ENCODE data around the gene FEM1C.

The FEM1C gene

DNA sequence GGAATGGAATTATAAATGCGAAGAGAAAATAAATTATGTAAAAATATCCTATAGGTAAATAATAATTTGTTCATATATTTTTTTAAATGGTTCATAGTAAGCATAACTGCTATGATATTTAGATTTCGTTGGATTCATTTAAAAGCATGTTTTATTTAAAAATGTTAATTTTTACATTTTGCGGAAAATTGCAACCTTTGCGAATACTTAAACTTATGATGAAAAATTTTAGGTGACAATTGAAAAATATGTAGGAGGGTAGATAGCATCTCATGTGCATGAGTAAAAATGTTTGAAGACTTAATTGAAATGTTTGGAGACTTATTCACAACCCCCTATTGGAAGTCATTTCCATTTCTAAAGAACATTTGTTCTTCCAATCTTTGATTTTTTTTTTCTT, 4.1 kb upstream of the FEM1C start:
- no peak overlapping the region for H3K27ac ChIP-seq
- peaks cover 3% of the 10 kb centered on the region for H3K36me3 ChIP-seq
- TF ChIP-seq, protein P1, sequence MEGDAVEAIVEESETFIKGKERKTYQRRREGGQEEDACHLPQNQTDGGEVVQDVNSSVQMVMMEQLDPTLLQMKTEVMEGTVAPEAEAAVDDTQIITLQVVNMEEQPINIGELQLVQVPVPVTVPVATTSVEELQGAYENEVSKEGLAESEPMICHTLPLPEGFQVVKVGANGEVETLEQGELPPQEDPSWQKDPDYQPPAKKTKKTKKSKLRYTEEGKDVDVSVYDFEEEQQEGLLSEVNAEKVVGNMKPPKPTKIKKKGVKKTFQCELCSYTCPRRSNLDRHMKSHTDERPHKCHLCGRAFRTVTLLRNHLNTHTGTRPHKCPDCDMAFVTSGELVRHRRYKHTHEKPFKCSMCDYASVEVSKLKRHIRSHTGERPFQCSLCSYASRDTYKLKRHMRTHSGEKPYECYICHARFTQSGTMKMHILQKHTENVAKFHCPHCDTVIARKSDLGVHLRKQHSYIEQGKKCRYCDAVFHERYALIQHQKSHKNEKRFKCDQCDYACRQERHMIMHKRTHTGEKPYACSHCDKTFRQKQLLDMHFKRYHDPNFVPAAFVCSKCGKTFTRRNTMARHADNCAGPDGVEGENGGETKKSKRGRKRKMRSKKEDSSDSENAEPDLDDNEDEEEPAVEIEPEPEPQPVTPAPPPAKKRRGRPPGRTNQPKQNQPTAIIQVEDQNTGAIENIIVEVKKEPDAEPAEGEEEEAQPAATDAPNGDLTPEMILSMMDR (IDR thresholded peaks at IDR 0.05; ENCODE audit: low read depth, low read length) = no peak
- H3K4me3 ChIP-seq (ENCODE audit: low read depth, low read length) = no peak overlapping the region
- peaks cover 6% of the 10 kb centered on the region for H3K9me3 ChIP-seq (ENCODE audit: severe bottlenecking)
- no peak for DNase-seq
- no peaks in the 10 kb centered on the region for H3K27me3 ChIP-seq (ENCODE audit: insufficient read depth, low read depth, severe bottlenecking)

GRCh38 chr5:115545351-115545882, 842 bp upstream of the FEM1C start:
- DNase-seq = no peak
- no peak overlapping the region for H3K27ac ChIP-seq
- no peak overlapping the region for H3K4me3 ChIP-seq (ENCODE audit: low read depth, low read length)
- no peaks in the 10 kb centered on the region for H3K27me3 ChIP-seq (ENCODE audit: insufficient read depth, low read depth, severe bottlenecking)
- H3K9me3 ChIP-seq (ENCODE audit: severe bottlenecking) = peaks cover 6% of the 10 kb centered on the region
- peaks cover 30% of the 10 kb centered on the region for H3K36me3 ChIP-seq
- TF ChIP-seq, protein P1 (IDR thresholded peaks at IDR 0.05; ENCODE audit: low read depth, low read length) = no peak

DNA sequence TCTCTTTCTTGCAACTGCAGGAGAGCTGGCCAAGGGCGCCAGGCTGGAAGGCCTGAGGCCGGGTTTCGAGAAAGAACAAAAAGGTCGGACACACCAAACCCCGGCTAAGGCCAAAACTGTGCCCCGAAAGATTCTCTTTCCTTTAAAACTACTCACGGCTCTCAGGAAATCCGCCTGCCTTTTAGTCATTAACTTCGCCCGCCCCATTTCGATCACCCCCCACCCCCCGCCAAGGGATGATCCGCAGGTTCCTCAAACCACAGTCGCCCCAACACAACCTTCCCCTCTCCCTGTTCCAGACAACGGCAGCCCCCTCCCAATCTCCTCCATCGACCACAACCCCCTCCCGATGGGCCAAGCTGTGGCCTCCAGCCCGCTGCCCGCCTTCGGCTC, 536 bp downstream of the FEM1C start:
- peak overlapping the region; percentile 69 for H3K4me3 ChIP-seq (ENCODE audit: low read depth, low read length)
- H3K27ac ChIP-seq = peak overlapping the region; percentile 97
- peaks cover 6% of the 10 kb centered on the region for H3K9me3 ChIP-seq (ENCODE audit: severe bottlenecking)
- H3K36me3 ChIP-seq = peaks cover 43% of the 10 kb centered on the region
- TF ChIP-seq, protein P1 (IDR thresholded peaks at IDR 0.05; ENCODE audit: low read depth, low read length) = no peak
- DNase-seq = peak; percentile 52
- no peaks in the 10 kb centered on the region for H3K27me3 ChIP-seq (ENCODE audit: insufficient read depth, low read depth, severe bottlenecking)

DNA sequence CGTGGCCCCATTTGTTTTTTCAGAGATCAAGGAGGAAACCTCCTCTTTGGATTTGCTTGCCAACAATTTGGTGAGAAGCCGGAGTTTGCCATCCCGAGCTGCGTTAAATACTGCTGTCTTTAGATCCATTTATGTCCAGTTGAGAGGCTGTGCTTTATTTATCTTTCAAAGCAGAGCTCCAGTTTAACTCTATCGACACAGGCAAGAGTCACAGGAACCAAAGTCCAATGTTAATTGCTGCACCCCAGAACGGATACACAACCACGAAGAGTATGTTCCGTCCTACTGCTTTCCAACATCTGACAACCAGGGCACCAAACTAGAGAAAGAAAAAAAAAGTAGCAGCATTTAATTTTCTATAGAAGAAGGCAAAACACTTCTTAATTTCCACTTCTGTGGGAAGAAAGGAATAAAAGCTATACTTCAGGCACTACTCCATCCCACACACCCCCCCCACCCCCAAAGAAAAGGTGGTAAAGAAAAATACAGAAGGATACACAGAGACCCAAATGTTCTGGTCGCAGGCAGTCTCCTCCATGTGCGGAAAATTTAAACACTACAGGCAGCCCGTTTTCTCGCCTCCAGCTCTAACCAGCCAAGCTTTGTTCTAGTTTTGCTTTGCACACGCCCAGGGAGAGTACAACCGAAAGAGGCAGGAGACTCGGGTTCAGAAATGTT, 1.1 kb downstream of the FEM1C start:
- Histone ChIP-seq H3K36me3 (peaks cover 49% of the 10 kb centered on the region), H3K27ac (peak overlapping the region; percentile 97), H3K4me3 (ENCODE audit: low read depth, low read length) (peak overlapping the region; percentile 69), H3K9me3 (ENCODE audit: severe bottlenecking) (peaks cover 6% of the 10 kb centered on the region), H3K27me3 (ENCODE audit: insufficient read depth, low read depth, severe bottlenecking) (no peaks in the 10 kb centered on the region)
- DNase-seq = no peak
- TF ChIP-seq, protein P1 (IDR thresholded peaks at IDR 0.05; ENCODE audit: low read depth, low read length) = no peak

DNA sequence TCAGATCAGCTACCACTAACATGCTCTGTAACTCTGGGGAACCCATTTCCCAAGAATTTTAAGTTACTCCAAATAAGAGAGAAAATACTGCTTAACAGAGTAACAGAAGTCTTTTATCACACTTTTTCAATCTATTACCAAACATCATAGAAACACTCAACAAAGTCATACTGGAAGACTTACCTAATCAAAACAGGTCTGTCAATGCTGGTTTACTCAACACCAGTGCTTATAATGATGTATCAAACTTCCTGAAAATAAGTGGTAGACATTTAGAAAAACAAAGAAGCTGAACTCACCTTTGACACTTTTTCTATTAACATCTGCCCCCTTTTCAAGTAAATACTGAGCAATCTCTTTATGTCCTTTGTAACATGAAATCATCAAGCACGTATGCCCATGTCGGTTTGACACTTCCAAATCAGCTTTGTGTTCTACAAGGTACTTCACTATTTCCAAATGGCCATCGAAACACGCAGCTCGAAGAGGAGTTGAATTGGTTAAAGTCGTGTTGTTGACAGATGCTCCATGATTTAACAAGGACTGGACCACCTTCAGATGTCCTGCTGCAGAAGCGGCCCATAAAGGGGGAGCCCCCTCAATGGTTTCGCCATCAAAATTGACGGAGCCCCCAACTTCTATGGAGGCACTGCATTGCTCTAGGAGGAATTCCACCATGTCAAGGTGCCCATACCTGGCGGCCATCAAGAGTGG, 1.8 kb downstream of the FEM1C start:
- H3K36me3 ChIP-seq = peaks cover 54% of the 10 kb centered on the region
- no peak overlapping the region; the same call in 1 of the 2 replicates for H3K27ac ChIP-seq
- TF ChIP-seq, protein P1 (IDR thresholded peaks at IDR 0.05; ENCODE audit: low read depth, low read length) = no peak

More for the DNA sequence above, 1.8 kb downstream of the FEM1C start:
- peaks cover 6% of the 10 kb centered on the region for H3K9me3 ChIP-seq (ENCODE audit: severe bottlenecking)
- DNase-seq = no peak
- H3K27me3 ChIP-seq (ENCODE audit: insufficient read depth, low read depth, severe bottlenecking) = no peaks in the 10 kb centered on the region
- peak overlapping the region; percentile 69 for H3K4me3 ChIP-seq (ENCODE audit: low read depth, low read length)
